GM12892 (cell line): ENCODE data around the gene TUB.

Experiments used
- DNase-seq: peaks from one replicate; pipeline ENCODE4 v3.0.0; 2011; ENCODE audit not compliant: insufficient read length
- FAIRE-seq: peaks from 2 replicates; lab custom pipeline; 2011; peaks lifted over from hg19 to GRCh38; lab: Jason Lieb, UNC
- POLR2A ChIP-seq: IDR thresholded peaks from 2 replicates; pipeline ENCODE4 v1.6.1; 2011; ENCODE audit warnings: low read depth, low read length, control low read depth
- POLR2AphosphoS5 ChIP-seq: IDR thresholded peaks from 2 replicates; pipeline ENCODE4 v1.6.1; 2011; ENCODE audit warnings: low read depth, low read length, control low read depth
- TAF1 ChIP-seq: IDR thresholded peaks from 2 replicates; pipeline ENCODE4 v1.6.1; 2011; ENCODE audit warnings: low read depth, mild to moderate bottlenecking, control low read depth, low read length, borderline replicate concordance

The TUB gene

DNA sequence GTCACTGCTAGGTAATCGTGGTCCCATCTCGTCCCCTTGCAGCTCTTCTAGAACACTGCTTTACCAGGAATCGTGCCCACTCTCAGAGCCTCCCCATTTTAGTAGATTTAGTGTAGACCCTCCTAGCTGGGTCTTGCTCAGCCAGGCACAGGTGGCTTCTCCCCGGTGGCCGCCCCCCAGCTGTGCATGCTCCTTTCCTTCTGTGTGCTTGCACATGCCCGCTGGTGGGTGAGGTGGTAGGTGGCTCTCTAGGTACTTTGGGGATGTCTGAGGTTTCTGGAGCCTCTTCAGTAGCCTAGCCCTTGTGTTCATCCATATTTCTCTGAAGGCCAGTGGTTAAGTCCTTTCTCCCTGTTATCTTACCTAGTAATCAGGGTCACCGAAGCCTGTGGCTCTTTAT is 5.6 kb downstream of the TUB start:
- DNase-seq, result no peak
- no peak for FAIRE-seq
- TF ChIP-seq POLR2AphosphoS5 (no peak), TAF1 (no peak), POLR2A (no peak)

DNA sequence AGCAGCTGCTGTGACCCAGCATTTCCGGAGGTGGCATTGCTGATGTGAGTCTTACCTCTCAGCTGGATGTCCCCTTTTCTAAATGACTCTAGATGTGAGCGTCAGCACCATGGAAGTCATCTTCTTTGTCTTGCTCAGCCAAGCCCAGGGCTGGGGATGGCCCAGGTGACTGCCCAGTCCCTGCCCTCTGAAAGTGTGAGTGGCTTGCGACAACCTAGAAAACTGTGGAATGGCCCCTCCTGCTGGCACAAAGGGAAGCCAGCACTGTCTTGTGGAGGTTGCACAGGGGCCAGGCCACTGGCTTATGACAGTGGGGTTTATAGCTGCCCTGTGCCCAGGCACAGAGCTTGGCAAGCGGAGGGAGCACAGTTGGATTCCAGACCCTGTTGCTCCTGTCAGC is 6.2 kb downstream of the TUB start:
- DNase-seq (no peak), FAIRE-seq (peak; percentile 83)

DNA sequence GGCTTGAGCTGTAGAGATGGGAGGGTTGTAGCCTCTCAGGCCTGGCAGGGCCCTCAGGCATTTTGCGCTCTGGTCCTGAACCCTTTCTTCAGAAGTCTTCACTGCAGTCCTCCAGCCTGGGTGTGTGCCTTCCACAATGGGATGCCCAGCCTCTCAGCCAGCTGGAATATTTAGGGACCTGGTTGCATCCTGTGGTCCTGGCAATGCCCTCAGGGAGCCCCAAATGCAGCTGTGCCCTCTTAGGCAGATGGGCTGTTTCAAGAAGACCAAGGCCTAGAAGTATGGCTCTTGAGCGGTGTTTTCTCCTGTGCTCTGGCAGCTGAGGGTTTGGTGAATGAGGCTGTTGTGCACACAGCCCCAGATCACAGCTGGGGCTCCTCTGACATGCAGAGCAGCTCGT is 6.7 kb downstream of the TUB start:
- TF ChIP-seq TAF1, result no peak
- no peak for TF ChIP-seq POLR2AphosphoS5
- no peak for TF ChIP-seq POLR2A
- FAIRE-seq (no peak), DNase-seq (no peak)

More for the DNA sequence above, 6.2 kb downstream of the TUB start:
- TF ChIP-seq POLR2AphosphoS5, result no peak
- no peak for TF ChIP-seq TAF1
- no peak for TF ChIP-seq POLR2A

DNA sequence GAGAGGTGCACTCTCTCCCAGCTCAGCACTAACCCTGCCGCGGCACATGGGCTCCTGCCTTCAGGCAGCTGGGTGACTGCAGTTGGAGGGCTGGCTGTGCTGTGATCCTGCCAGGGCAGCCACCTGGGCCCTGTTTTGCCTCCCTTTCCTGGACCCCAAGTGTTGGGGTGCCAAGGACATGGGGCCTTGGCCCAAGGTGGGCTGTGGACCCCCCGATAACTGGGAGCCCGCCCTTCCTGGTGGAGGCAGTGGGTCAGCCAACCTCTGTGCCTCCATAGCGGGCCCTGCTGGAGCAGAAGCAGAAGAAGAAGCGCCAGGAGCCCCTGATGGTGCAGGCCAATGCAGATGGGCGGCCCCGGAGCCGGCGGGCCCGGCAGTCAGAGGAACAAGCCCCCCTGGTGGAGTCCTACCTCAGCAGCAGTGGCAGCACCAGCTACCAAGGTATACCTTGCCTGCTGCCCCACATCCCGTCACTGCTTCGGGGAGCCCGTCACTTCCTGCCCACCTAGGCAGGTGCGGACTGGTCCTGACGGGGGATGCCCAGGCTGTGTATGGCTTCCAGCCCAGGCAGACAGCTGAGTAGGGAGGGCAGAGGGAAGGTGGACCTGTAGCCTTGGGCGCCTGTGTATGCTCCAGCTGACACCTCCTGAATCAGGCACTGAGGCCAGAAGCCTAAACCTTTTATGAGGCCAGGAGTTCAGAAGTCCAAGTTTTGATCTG is 8.9 kb downstream of the TUB start:
- TF ChIP-seq POLR2AphosphoS5 (no peak), TAF1 (no peak), POLR2A (no peak)
- FAIRE-seq, result no peak

DNA sequence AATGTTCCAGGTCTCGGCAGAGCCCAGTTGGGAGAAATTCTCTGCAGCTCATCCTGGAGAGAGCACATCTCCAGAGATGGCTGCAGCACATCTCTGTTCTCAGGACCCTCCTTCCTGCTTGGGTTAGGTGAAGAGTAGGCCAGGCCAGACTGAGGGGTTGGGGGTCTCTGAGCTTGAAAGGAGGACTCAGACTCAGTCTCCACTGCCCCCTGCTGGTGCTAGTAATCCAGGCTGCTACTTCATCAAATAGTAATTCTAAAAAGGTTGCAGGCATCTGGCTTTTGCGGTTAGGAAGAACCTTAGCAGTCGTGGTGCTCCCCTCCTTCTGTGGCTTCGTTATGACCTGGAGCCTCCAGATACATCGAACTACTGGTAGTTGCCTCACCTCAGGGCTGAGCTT is 9.7 kb downstream of the TUB start:
- no peak for DNase-seq
- no peak for FAIRE-seq
- TF ChIP-seq POLR2AphosphoS5 (no peak), TAF1 (no peak), POLR2A (no peak)

More for the DNA sequence above, 8.9 kb downstream of the TUB start:
- no peak for DNase-seq

DNA sequence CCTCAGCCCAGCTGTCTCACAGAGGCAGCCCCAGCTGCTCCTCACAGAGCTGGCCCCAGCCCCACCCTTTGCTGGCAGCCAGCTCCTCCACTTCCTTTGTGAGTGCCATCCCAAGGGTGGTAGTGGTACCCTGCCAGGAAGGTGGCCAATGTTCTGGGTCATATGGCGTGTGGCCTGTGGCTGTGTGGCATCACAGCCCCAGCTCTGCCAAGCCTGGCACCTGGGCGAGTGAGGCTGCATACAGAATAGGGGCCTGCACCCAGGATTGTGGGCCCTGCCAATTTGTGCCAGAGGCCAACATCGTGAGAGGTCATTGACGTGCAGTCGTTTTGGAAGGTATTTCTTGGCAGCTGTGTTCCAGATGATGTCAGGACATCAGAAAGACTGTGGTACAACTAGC is 10.7 kb downstream of the TUB start:
- TF ChIP-seq POLR2A (no peak), TAF1 (no peak), POLR2AphosphoS5 (no peak)
- DNase-seq, result no peak
- FAIRE-seq, result no peak

DNA sequence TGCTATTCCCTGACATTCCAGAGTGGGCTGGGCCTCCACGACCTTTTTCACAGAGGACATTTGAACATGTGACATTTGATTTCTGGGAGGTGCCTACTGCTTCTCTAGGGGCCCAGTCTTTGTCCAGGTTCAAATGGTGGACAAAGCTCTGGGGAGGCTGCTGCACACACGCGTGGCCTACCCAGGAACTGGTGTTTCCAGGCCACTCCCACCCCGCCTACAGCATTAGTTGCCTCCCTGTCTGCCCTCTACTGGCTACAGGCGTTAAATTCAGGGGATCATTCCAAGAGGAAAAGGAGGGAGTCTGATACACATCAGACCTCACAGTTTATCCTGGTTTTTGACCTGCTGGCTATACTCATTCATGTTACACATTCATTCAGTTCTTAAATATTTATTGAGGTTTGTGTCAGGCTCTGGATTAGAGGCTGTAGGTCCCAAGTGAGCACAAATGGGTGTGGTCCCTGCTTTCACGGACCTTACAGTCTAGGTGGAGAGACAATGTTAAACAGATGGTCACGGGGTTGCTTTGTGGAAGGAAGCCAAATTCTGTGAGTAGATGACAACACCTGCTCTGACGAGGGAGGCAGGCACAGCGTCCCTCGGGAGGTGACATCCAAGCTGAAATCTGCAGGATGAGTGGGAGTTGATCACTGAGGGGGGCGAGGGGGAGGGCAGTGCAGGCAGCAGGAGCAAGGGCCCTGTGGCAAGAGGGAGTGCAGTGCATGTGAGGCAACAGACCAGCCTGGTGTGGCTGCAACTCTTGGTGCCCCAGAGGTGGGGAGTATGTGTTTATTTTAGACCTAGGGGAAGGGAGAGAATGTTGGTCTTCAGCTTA is 11.8 kb downstream of the TUB start:
- FAIRE-seq (peak; percentile 70), DNase-seq (peak; percentile 56)
- TF ChIP-seq POLR2A (no peak), TAF1 (no peak), POLR2AphosphoS5 (no peak)

DNA sequence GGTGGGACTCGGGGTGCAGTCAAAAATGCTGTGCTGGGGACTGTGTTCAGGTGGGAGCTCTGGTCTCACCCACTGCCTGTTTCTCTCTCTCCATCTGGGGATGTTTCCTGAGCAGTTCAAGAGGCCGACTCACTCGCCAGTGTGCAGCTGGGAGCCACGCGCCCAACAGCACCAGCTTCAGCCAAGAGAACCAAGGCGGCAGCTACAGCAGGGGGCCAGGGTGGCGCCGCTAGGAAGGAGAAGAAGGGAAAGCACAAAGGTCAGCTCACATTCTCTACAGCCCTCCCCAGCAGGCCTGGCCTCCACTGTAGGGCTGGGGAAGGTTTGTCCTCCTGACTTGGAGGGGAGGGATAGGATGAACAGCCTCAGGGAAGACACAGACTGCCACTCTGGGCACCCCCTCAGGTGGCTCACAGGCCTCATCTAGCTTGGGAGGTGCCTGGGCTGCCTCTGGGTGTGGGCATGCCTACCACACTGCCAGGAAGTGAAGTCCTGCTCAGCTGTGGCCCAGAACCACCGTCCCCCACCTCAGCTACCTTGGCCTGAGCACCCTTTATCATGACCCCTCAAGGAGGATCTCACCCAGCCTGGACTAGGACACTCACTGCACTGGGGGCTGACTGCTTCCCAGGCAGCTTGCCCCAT is 13.0 kb downstream of the TUB start:
- TF ChIP-seq TAF1 (no peak), POLR2A (no peak), POLR2AphosphoS5 (no peak)
- no peak for DNase-seq
- FAIRE-seq, result no peak

DNA sequence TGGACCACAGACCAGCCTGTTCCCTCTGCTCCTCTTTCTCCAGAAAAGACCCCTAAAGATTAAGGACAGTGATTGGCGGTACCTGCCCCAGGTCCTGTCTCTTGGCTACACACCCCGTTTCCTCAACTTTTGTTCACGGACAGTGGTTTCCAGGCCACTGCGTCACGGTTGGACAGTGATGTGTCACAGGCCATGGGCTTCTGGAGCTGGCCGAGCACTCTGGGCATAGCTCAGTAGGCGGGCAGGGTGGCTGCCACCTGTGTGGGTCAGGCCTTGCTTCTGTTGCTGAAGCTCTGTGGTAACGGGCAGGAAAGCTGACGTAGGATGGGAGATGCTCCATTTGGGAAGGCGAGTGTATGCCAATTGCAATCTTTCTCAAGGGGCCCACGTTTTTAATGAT is 13.6 kb downstream of the TUB start:
- DNase-seq (no peak), FAIRE-seq (no peak)
- TF ChIP-seq POLR2A (no peak), POLR2AphosphoS5 (no peak), TAF1 (no peak)

DNA sequence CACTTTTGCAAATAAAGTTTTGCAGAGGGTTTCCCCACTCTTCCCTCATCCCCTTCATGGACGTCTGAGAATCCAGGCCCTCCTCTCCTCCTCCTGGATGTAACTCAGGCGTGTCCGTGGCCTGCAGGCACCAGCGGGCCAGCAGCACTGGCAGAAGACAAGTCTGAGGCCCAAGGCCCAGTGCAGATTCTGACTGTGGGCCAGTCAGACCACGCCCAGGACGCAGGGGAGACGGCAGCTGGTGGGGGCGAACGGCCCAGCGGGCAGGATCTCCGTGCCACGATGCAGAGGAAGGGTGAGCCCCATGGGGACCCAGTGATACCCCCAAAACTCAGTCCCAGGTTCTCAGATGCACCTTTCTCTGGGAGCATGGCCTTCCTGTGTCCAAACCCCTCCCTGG is 14.4 kb downstream of the TUB start:
- TF ChIP-seq POLR2A (no peak), POLR2AphosphoS5 (no peak), TAF1 (no peak)
- no peak for FAIRE-seq
- no peak for DNase-seq

DNA sequence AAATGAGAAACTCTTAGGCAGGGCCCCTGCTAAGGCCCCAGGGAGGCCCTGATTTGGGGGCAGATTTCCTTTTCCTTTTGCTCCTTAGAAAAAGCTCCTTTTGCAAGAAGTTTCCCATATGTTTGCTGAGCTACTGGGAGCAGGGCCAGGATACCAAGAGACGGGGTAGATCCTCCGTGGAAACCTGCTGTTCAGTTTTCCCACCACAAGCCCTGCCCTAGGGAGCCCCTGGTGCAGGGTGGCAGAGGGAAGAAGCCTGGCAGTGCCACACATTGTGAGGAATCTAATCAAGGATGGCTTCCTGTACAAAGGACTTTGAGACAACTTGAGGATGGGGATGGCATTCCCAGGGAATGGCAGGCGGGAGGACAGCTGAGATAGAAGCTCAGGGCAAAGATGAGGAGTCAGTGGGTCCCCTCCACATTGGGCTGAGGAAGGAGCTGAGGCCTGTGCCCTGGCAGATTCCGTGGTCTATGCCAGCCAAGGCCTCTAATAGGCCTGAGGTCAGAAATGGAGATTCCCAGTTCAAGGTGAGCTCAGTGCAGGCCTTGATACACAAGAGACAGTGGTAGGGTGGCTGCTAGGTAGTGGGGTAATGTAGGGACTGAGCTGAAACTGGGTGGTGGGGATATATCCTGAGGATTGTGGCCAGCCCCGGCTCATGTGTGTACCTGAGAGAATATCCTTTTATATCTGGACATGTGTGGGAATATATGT is 15.0 kb downstream of the TUB start:
- TF ChIP-seq TAF1, result no peak
- TF ChIP-seq POLR2A, result no peak
- TF ChIP-seq POLR2AphosphoS5, result no peak
- DNase-seq (no peak), FAIRE-seq (no peak)
